G401 (cell line): ENCODE results near the gene RNF123. TPM values are rescaled to one million over a fixed set of nuclear protein-coding genes. Genes with fewer than 3 reads are reported as not detected.

Experiments used
- DNase-seq: peaks from one replicate; pipeline ENCODE4 v3.0.0-alpha.2; 2015; ENCODE audit warnings: low spot score
- in situ Hi-C: cut with HindIII; loops from 2 replicates; pipeline ENCODE4 v1.10.0; 2016; ENCODE audit warnings: low sequenced_read_pairs, mixed read lengths
- total RNA-seq: library from RNA; depleted of rRNA; stranded (reverse); fragments of >200 nt; shearing (Covaris generic); gene quantifications from 2 replicates; pipeline ENCODE4 v1.2.3, GENCODE V29; 2014

Gene RNF123
- total RNA-seq, 1 experiment from 2014 or later: 34.0 TPM

DNA sequence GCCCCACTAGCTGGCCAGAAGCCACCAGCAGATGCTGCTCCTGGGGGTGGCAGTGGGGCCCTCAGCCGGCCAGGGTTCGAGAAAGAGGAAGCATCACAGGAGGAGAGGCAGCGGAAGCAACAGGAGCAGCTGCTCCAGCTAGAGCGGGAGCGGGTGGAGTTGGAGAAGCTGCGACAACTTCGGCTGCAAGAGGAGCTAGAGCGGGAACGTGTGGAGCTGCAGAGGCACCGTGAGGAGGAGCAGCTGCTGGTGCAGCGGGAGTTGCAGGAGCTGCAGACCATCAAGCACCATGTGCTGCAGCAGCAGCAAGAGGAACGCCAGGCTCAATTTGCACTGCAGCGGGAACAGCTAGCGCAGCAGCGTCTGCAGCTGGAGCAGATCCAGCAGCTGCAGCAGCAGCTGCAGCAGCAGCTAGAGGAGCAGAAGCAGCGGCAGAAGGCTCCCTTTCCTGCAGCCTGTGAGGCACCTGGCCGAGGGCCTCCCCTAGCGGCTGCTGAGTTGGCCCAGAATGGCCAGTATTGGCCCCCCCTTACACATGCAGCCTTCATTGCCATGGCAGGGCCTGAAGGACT lies 32.7 kb upstream of the RNF123 start:
- in situ Hi-C loops: no loop called here
- peak; percentile 66 for DNase-seq

- in situ Hi-C loops: no loop called here
- DNase-seq: peak; percentile 80
These were observed 32.0 kb upstream of the RNF123 start for GRCh38 chr3:49657208-49657915.

DNA sequence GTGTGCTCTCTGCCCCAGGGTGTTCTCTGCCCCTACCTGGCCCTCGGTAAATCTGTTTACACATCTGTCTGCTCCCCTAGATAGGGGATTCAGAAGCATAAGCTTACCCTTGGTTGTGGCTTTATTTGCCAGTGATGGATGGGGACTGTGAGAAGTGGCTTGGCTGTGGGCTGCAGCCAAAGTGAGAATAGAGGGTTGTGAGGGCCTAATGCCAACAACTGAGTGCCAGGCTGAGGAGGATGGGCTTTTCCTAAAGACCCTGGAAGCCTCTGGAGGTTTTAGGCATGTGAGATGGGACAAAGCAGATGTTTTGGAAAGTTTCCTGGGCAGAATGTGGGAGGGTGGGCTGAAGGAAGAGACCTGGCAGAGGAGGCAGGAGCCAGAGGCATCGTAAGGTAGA lies 30.6 kb upstream of the RNF123 start:
- no peak for DNase-seq
- in situ Hi-C loops: no loop called here

DNA sequence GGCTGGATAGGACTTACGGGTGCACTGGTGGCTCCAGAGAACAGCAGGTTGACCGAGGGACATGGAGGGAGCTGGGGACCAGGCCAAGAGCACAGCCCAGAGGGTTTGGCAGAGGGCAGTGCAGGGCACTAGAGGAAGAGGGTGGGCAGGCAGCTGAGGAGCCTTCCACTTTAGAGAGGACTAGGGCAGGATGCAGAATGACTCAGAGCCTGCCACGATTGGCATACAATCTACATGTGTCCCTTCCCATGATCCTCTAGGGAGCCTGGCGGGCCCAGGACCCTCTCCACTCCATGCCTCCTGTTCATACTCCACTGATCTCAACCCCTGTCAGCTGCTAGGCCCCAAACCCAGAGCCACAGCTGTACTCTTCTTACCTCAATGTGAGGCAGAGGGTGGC lies 29.6 kb upstream of the RNF123 start:
- no peak for DNase-seq
- in situ Hi-C loops: loop anchor here (10.0 kb wide), 1 partner anchor 105 kb away; the partner anchor contains the start of gene BSN

DNA sequence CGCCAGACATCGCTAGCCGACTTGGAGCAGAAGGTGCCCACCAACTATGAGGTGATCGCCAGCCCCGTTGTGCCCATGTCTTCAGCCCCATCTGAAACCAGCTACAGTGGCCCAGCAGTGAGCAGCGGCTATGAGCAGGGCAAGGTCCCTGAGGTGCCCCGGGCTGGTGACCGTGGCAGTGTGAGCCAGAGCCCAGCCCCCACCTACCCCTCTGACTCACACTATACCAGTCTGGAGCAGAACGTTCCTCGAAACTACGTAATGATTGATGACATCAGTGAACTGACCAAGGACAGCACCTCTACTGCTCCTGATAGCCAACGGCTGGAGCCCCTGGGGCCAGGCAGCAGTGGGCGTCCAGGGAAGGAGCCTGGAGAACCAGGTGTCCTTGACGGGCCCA lies 28.1 kb upstream of the RNF123 start:
- DNase-seq: no peak
- in situ Hi-C loops: loop anchor here (10.0 kb wide), 1 partner anchor 106 kb away; the partner anchor contains the start of gene BSN

DNA sequence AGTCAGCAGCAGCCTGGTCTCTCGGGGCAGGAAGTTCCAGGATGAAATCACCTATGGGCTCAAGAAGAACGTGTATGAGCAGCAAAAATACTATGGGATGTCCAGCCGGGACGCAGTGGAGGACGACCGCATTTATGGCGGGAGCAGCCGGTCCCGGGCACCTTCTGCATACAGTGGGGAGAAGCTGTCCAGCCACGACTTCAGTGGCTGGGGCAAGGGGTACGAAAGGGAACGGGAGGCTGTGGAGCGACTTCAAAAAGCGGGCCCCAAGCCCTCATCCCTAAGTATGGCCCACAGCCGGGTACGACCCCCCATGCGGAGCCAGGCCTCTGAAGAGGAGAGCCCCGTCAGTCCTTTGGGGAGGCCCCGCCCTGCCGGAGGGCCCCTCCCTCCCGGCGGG lies 27.3 kb upstream of the RNF123 start:
- DNase-seq: no peak
- in situ Hi-C loops: loop anchor here (10.0 kb wide), 1 partner anchor 107 kb away; the partner anchor contains the start of gene BSN

DNA sequence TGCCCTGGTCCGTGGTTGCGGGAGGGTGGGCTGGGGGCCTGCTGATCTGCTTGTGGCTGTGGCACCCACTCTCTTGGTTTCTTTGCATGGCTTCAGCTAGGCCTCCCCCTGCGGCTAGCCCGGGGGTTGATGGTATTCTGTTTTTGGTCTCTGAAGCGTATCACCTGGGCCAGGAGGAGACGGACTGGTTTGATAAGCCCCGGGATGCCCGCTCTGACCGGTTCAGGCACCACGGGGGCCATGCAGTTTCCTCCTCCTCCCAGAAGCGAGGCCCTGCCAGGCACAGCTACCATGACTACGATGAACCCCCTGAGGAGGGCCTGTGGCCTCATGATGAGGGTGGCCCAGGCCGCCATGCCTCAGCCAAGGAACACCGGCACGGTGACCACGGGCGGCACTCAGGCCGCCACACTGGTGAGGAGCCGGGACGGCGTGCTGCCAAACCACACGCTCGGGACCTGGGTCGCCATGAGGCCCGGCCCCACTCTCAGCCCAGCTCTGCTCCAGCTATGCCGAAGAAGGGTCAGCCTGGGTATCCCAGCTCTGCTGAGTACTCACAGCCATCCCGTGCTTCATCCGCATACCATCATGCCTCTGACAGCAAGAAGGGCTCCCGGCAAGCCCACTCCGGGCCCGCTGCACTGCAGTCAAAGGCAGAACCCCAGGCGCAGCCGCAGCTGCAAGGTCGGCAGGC lies 26.5 kb upstream of the RNF123 start:
- in situ Hi-C loops: loop anchor here (10.0 kb wide), 1 partner anchor 108 kb away; the partner anchor contains the start of gene BSN

DNA sequence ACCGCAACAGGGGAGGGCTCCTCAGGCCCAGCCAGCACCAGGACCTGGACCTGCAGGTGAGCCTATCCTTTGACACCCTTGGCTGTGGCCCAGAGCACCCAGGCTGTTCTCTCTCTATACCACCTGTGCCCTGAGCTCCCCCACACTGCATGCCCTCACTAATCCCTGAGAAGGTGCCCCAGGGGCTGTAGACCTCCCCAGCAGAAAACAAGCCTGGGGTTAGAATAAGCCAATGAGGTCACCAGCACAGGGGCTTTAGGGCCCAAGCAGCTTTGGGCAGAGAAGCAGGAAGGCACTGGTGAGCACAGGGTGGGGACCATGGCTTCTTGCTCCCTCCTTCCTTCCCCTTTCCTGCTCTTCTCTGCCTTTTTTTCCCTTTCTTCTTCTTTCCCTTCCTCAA lies 25.5 kb upstream of the RNF123 start:
- DNase-seq: no peak
- in situ Hi-C loops: loop anchor here (10.0 kb wide), 1 partner anchor 109 kb away; the partner anchor contains the start of gene BSN

More for the DNA sequence above, 26.5 kb upstream of the RNF123 start:
- DNase-seq: peak; percentile 3

DNA sequence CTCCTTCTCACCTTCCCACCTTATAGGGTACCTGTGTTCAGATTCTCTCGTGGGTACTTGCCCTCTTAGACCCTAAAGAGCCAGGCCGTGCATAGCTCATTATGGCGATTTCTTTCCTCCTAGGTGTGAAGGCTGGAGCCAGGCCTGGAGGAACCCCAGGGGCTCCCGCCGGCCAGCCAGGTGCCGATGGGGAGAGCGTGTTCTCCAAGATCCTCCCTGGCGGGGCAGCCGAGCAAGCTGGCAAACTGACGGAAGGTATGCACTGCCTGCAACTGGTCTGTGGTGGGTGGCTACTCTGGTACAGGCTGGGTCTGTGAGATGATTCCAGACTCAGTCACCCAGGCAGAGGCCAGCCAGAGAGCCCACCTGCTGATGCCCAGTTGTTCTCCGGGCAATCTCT lies 25.1 kb upstream of the RNF123 start:
- in situ Hi-C loops: loop anchor here (10.0 kb wide), 1 partner anchor 109 kb away; the partner anchor contains the start of gene BSN
- DNase-seq: no peak

- DNase-seq: peak; percentile 9
- in situ Hi-C loops: loop anchor here (10.0 kb wide), 1 partner anchor 111 kb away; the partner anchor contains the start of gene BSN
These were observed 23.4 kb upstream of the RNF123 start for GRCh38 chr3:49665822-49666519.

DNA sequence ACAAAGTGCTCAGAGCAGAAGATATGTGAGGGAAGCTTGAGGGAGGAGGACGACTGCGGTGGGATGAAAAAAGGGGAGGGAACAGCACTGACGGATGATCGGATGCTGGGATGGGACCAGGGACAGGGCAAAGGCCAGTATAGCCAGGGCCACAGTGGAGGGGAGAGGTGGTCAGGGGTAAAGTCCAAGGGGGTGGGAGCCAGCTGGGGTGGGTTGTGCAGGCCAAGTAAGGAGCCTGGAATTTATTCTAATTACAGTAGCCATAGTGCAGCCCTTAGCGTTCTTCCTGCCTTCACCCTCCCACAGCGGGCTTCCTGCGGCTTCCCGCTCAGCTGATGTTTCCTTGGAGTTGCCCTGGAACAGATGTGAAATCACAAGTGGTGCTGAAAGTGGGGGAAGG lies 22.8 kb upstream of the RNF123 start:
- DNase-seq: no peak
- in situ Hi-C loops: loop anchor here (10.0 kb wide), 1 partner anchor 112 kb away; the partner anchor contains the start of gene BSN

DNA sequence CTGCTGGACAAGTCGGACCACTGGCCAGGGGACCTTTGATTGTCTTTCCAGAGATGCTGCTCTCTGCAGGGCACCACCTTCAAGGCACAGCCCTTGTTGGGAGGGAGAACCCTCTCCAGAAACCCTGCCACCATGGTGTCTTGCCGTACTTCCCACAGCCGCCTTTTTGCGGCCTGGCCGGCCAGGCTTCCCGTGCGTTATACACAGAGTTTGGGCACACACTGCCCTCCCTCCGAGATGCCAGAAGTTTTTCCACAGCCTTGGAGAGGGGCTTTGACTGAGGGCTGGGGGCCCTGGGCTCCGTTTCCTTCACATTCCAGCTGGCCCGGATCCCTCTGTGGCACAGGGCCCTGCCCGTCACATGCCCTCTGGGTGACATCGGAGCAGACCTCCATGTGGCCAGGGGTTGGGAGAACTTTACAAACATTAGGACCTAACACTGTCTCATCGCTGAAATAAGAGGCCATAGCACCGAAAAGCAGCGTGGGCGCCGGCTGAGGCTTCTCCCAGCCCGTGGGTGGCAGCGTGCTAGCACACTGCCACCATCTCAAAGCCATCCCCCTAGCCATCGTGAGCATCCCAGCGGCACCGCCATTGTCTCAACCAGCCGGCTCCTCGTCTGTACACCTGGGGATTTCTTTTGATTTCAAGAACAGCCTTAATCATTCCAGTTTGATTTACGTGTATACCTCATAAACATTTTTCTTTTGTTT lies 21.5 kb upstream of the RNF123 start:
- in situ Hi-C loops: loop anchor here (10.0 kb wide), 1 partner anchor 113 kb away; the partner anchor contains the start of gene BSN
- no peak for DNase-seq

- in situ Hi-C loops: loop anchor here (10.0 kb wide), 1 partner anchor 114 kb away; the partner anchor contains the start of gene BSN
- no peak for DNase-seq
These were observed 21.0 kb upstream of the RNF123 start for GRCh38 chr3:49668414-49668797.

- DNase-seq: no peak
- in situ Hi-C loops: loop anchor here (10.0 kb wide), 1 partner anchor 114 kb away; the partner anchor contains the start of gene BSN
These were observed 20.5 kb upstream of the RNF123 start for GRCh38 chr3:49668861-49669260.

DNA sequence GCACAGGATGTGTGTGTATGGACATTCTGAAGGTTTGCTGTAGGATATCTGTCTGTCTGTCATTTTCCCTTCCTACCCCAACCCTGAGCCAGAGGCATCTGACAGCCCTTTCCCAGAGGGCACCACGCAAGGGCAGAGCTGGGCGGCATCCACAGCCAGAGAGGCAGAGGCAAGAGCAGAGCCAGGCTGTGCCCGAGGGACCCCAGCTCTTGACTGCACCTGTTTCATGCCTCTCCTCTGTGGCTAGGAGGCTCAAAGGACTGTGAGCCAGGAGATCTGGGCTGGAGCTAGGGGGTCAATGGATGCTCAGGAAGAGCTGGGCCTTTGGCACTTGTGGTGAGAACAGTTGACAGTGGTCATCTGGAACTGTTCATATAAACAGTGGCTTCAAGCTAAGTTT lies 20.0 kb upstream of the RNF123 start:
- DNase-seq: no peak
- in situ Hi-C loops: loop anchor here (10.0 kb wide), 1 partner anchor 115 kb away; the partner anchor contains the start of gene BSN

GRCh38 chr3:49670940-49671290 lies 18.4 kb upstream of the RNF123 start:
- DNase-seq: no peak
- in situ Hi-C loops: no loop called here

DNA sequence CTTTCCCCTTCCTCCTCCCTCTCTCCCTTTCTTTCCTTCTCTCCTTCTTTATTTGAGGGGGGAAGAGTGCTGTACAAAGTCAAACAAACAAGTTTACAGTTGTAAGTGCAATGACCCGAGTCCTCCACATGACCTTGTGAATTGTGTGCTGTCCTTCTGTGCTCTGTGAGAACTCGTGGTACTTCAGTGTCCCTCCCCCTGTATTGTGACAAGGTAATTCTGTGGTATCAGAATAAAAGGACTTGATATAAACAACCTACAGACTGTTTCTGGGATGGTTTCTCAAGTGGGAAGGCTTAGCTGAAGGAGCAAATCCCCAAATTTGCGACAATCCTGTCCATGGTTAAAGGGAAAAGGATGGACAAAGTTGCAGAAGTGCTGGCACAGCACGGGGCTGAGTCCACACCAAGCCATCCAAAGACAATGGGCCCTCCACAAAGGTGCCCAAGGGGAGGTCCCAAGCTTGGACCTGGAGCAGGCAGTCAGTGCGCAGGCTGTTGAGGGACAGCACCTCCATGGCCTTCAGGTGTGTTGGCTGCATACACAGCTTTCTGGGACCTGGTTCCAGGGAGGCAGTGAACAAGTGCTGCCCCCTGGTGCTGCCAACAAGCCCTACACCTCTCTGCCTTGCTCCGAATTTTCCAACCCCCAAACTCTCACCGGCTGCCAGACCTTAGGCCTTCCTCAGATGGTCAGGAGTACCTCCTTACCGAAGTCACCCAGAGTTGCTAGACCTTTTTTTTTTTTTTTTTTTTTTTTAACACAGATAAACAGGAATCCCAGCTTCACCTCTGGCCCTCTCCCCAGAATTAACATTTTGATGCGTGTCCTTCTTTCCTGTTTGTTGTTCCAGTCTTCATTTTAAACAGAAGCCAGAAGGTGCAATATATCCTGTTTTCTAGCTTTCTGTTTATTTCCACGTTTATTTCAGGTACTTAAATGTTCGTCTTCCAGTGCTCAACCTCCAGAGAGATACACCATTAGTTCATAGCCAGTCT lies 17.8 kb upstream of the RNF123 start:
- DNase-seq: peak; percentile 94
- in situ Hi-C loops: no loop called here
